ENCODE results near the gene FOLR3. TPM values are rescaled to one million over a fixed set of nuclear protein-coding genes. Genes with fewer than 3 reads are reported as not detected.

FOLR3 gene
- total RNA-seq, 1 donor from 2014 or later = not detected

- H3K4me3 Mint-ChIP-seq (ENCODE audit: unreplicated experiment) = no peak overlapping the region
- H3K27ac Mint-ChIP-seq (ENCODE audit: unreplicated experiment) = no peak overlapping the region
- H3K4me1 Mint-ChIP-seq (ENCODE audit: low read depth, unreplicated experiment) = peaks cover 3% of the 10 kb centered on the region
- TF ChIP-seq CTCF (IDR thresholded peaks at IDR 0.05; ENCODE audit: partially characterized antibody, unreplicated experiment) = no peak
- no peak for DNase-seq
- peaks cover 19% of the 10 kb centered on the region for H3K27me3 Mint-ChIP-seq (ENCODE audit: unreplicated experiment)
- H3K36me3 Mint-ChIP-seq (ENCODE audit: unreplicated experiment) = peaks cover 14% of the 10 kb centered on the region
- peaks cover 12% of the 10 kb centered on the region for H3K9me3 Mint-ChIP-seq (ENCODE audit: unreplicated experiment)
These were observed 21.0 kb upstream of the FOLR3 start for GRCh38 chr11:72114570-72114969.

- DNase-seq = no peak
- no peak overlapping the region for H3K27ac Mint-ChIP-seq (ENCODE audit: unreplicated experiment)
- H3K4me1 Mint-ChIP-seq (ENCODE audit: low read depth, unreplicated experiment) = no peaks in the 10 kb centered on the region
- H3K36me3 Mint-ChIP-seq (ENCODE audit: unreplicated experiment) = peaks cover 14% of the 10 kb centered on the region
- H3K4me3 Mint-ChIP-seq (ENCODE audit: unreplicated experiment) = no peak overlapping the region
- H3K27me3 Mint-ChIP-seq (ENCODE audit: unreplicated experiment) = peaks cover 20% of the 10 kb centered on the region
- TF ChIP-seq CTCF (IDR thresholded peaks at IDR 0.05; ENCODE audit: partially characterized antibody, unreplicated experiment) = no peak
- peaks cover 12% of the 10 kb centered on the region for H3K9me3 Mint-ChIP-seq (ENCODE audit: unreplicated experiment)
These were observed 19.3 kb upstream of the FOLR3 start for GRCh38 chr11:72116019-72116755.

GRCh38 chr11:72119198-72119597 lies 16.3 kb upstream of the FOLR3 start:
- H3K27ac Mint-ChIP-seq (ENCODE audit: unreplicated experiment) = no peak overlapping the region
- no peak overlapping the region for H3K4me3 Mint-ChIP-seq (ENCODE audit: unreplicated experiment)
- no peaks in the 10 kb centered on the region for H3K4me1 Mint-ChIP-seq (ENCODE audit: low read depth, unreplicated experiment)

GRCh38 chr11:72120930-72121329 lies 14.6 kb upstream of the FOLR3 start:
- peaks cover 13% of the 10 kb centered on the region for H3K27me3 Mint-ChIP-seq (ENCODE audit: unreplicated experiment)
- no peak overlapping the region for H3K27ac Mint-ChIP-seq (ENCODE audit: unreplicated experiment)
- no peak for TF ChIP-seq CTCF (IDR thresholded peaks at IDR 0.05; ENCODE audit: partially characterized antibody, unreplicated experiment)
- H3K4me1 Mint-ChIP-seq (ENCODE audit: low read depth, unreplicated experiment) = no peaks in the 10 kb centered on the region
- no peak for DNase-seq
- H3K36me3 Mint-ChIP-seq (ENCODE audit: unreplicated experiment) = peaks cover 20% of the 10 kb centered on the region
- peak overlapping the region; percentile 59 for H3K4me3 Mint-ChIP-seq (ENCODE audit: unreplicated experiment)
- no peaks in the 10 kb centered on the region for H3K9me3 Mint-ChIP-seq (ENCODE audit: unreplicated experiment)

More at GRCh38 chr11:72119198-72119597, 16.3 kb upstream of the FOLR3 start:
- H3K27me3 Mint-ChIP-seq (ENCODE audit: unreplicated experiment) = peaks cover 11% of the 10 kb centered on the region
- TF ChIP-seq CTCF (IDR thresholded peaks at IDR 0.05; ENCODE audit: partially characterized antibody, unreplicated experiment) = no peak
- H3K9me3 Mint-ChIP-seq (ENCODE audit: unreplicated experiment) = no peaks in the 10 kb centered on the region
- peaks cover 15% of the 10 kb centered on the region for H3K36me3 Mint-ChIP-seq (ENCODE audit: unreplicated experiment)
- no peak for DNase-seq

- Mint-ChIP-seq H3K36me3 (ENCODE audit: unreplicated experiment) (peaks cover 15% of the 10 kb centered on the region), H3K27ac (ENCODE audit: unreplicated experiment) (no peak overlapping the region), H3K27me3 (ENCODE audit: unreplicated experiment) (peaks cover 9% of the 10 kb centered on the region), H3K4me1 (ENCODE audit: low read depth, unreplicated experiment) (no peaks in the 10 kb centered on the region), H3K4me3 (ENCODE audit: unreplicated experiment) (no peak overlapping the region), H3K9me3 (ENCODE audit: unreplicated experiment) (no peaks in the 10 kb centered on the region)
- no peak for TF ChIP-seq CTCF (IDR thresholded peaks at IDR 0.05; ENCODE audit: partially characterized antibody, unreplicated experiment)
- no peak for DNase-seq
These were observed 12.9 kb upstream of the FOLR3 start for GRCh38 chr11:72122607-72123006.

Data from glutamatergic neuron (in vitro differentiated cells).